GM12892 (cell line): ENCODE measurements around the gene SSH2.

Experiments used
- POLR2A ChIP-seq: IDR thresholded peaks from 2 replicates; pipeline ENCODE4 v1.6.1; 2011; ENCODE audit warnings: low read depth, low read length, control low read depth
- POLR2AphosphoS5 ChIP-seq: IDR thresholded peaks from 2 replicates; pipeline ENCODE4 v1.6.1; 2011; ENCODE audit warnings: low read depth, low read length, control low read depth

DNA sequence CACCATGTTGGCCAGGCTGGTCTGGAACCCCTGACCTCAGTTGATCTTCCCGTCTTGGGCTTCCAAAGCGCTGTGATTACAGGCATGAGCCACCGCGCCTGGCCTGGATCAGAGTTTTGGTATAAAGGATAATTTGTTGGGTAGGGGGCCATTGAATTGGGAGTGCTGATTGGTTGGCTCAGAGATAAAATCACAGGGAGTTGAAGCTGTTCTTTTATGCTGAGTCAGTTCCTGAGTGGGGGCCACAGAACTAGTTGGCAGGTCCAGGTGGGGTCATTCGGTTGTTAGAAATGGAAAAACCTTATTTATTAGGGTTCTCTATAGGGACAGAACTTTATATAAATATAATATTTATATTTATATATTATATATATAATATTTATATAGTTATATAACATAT lies 147.1 kb downstream of the SSH2 start:
- TF ChIP-seq POLR2AphosphoS5 (no peak), POLR2A (no peak)
